CD4-positive, alpha-beta T cell (primary cell): Measurements from ENCODE around the gene STAB1. TPM values are rescaled to one million over a fixed set of nuclear protein-coding genes. Genes with fewer than 3 reads are reported as not detected.
A peak's percentile ranks its signal among the peaks of the same experiment; 100 is the strongest.

ENCODE experiments used
- ATAC-seq: fragments of 200-7000 bp; cut with Tn5 transposase; one replicate; pipeline ENCODE4 v1.10.0; 2022; ENCODE audit warnings: mild to moderate bottlenecking; ENCODE audit not compliant: poor library complexity
- CTCF ChIA-PET: fragments of 350-600 bp; sonication (Branson Sonifier 250); formaldehyde crosslinking; loops from one replicate; lab custom pipeline; 2021; ENCODE audit warnings: antibody characterized with exemption, inconsistent platforms; lab: Charles Lee
- POLR2A ChIA-PET: fragments of 350-600 bp; sonication (Branson Sonifier 250); formaldehyde crosslinking; loops from one replicate; lab custom pipeline; 2021; ENCODE audit warnings: antibody characterized with exemption, inconsistent platforms; lab: Charles Lee
- DNase-seq, 14 experiments: peaks; one replicate each; pipeline ENCODE4 v3.0.0-alpha.2; 2013 to 2020; ENCODE audit warnings: mixed read lengths in 2 of 14
- H3K27ac ChIP-seq, 2 donors: one replicate each; pipeline versions ENCODE4 v1.5.1 to v1.7.0; 2013; ENCODE audit warnings: low read length in 2 of 2, low read depth in 1 of 2, mild to moderate bottlenecking in 1 of 2
- H3K27me3 ChIP-seq, 2 experiments: 1 replicate in 1 of 2; 2 replicates in 1 of 2; pipeline versions ENCODE4 v1.6.1 to v1.7.0; 2013; ENCODE audit warnings: low read length in 2 of 2, control low read depth in 1 of 2, mild to moderate bottlenecking in 1 of 2, moderate library complexity in 1 of 2; ENCODE audit not compliant: insufficient read depth in 2 of 2, control insufficient read depth in 1 of 2
- H3K36me3 ChIP-seq: one replicate; pipeline ENCODE4 v1.6.1; 2013; ENCODE audit warnings: low read length, control low read depth; ENCODE audit not compliant: insufficient read depth
- H3K4me1 ChIP-seq: one replicate; pipeline ENCODE4 v1.6.1; 2013; ENCODE audit warnings: low read length, control low read depth; ENCODE audit not compliant: insufficient read depth
- H3K4me3 ChIP-seq: one replicate; pipeline ENCODE4 v1.5.1; 2013; ENCODE audit warnings: mild to moderate bottlenecking, low read length, moderate library complexity
- H3K9me3 ChIP-seq, 2 experiments: 1 replicate in 1 of 2; 2 replicates in 1 of 2; pipeline versions ENCODE4 v1.6.1 to v1.7.0; 2013; ENCODE audit warnings: low read length in 2 of 2, mild to moderate bottlenecking in 2 of 2, control low read depth in 1 of 2, moderate library complexity in 1 of 2; ENCODE audit not compliant: control insufficient read depth in 1 of 2, insufficient read depth in 1 of 2
- H3K27ac Mint-ChIP-seq: one replicate; pipeline ENCODE4 v1.8.0; 2020; ENCODE audit warnings: mixed read lengths
- H3K27me3 Mint-ChIP-seq: one replicate; pipeline ENCODE4 v1.8.0; 2021; ENCODE audit warnings: mixed read lengths
- H3K36me3 Mint-ChIP-seq: one replicate; pipeline ENCODE4 v1.8.0; 2021; ENCODE audit warnings: low read depth, mixed read lengths
- H3K4me1 Mint-ChIP-seq: one replicate; pipeline ENCODE4 v1.8.0; 2021; ENCODE audit warnings: low read depth, mixed read lengths
- H3K4me3 Mint-ChIP-seq: one replicate; pipeline ENCODE4 v1.8.0; 2020; ENCODE audit warnings: mild to moderate bottlenecking, mixed read lengths
- H3K9me3 Mint-ChIP-seq: one replicate; pipeline ENCODE4 v1.8.0; 2020; ENCODE audit warnings: mixed read lengths
- intact Hi-C, 2 experiments: fragments of 100-400 bp; cut with DNase I in 1 of 2; cut with micrococcal nuclease in 1 of 2; formaldehyde crosslinking; loops; one replicate each; pipeline versions ENCODE4 v1.15.1 to v1.9.0; 2023 to 2025; cut with DNase I, micrococcal nuclease
- total RNA-seq, 174 experiments: library from RNA in 2 of 174; stranded (reverse) in 2 of 174; gene quantifications; one replicate each; pipeline ENCODE4 v1.2.3 and lab custom pipeline; 2021 to 2026
- TF ChIP-seq, protein P1 (sequence below): fragments of 200-600 bp; IDR thresholded peaks from one replicate; pipeline ENCODE4 v1.8.0; 2022; ENCODE audit warnings: antibody characterized with exemption, mild to moderate bottlenecking

Gene STAB1
- total RNA-seq, 2 experiments from 2014 or later: 1.5 to 2.5 TPM

DNA sequence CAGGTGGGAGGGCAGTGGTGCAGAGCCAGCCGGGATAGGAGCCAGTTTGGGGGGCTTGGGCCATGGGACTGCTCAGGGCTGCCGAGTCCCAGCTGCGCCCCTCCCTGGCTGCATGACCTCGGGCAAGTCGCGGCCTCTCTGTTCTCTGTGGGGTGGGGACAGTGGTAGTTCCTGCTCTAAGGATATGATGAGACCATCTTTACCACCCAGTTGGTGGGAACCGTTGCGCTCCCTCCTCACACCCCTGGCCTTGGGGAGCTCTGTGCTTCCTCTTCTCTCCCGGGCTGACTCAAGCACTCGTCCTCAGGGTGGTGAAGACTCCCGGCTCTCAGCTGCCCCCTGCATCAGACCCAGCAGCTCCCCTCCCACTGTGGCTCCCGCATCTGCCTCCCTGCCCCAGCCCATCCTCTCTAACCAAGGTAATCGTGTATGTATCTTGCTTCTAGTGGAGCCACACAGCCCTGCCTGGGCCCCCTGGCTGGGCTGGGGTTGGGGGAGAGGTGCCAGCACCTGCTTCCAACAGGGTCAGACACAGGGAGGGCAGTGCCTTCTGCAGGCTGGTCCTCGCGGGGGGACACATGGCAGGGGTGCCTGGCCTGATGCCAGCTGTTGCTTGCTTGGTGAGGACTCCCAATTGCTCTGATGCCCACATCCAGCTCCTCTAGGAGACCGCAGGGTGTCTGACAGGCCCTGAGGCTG, 15.1 kb upstream of the STAB1 start:
- TF ChIP-seq, protein P1, sequence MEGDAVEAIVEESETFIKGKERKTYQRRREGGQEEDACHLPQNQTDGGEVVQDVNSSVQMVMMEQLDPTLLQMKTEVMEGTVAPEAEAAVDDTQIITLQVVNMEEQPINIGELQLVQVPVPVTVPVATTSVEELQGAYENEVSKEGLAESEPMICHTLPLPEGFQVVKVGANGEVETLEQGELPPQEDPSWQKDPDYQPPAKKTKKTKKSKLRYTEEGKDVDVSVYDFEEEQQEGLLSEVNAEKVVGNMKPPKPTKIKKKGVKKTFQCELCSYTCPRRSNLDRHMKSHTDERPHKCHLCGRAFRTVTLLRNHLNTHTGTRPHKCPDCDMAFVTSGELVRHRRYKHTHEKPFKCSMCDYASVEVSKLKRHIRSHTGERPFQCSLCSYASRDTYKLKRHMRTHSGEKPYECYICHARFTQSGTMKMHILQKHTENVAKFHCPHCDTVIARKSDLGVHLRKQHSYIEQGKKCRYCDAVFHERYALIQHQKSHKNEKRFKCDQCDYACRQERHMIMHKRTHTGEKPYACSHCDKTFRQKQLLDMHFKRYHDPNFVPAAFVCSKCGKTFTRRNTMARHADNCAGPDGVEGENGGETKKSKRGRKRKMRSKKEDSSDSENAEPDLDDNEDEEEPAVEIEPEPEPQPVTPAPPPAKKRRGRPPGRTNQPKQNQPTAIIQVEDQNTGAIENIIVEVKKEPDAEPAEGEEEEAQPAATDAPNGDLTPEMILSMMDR: no peak
- H3K27ac ChIP-seq: no peak overlapping the region
- no peak overlapping the region for H3K27ac Mint-ChIP-seq
- no peak overlapping the region for H3K4me3 Mint-ChIP-seq
- ATAC-seq: no peak
- no peaks in the 10 kb centered on the region for H3K4me1 Mint-ChIP-seq
- no peak for DNase-seq
- no peak overlapping the region for H3K4me3 ChIP-seq
- no peaks in the 10 kb centered on the region for H3K27me3 Mint-ChIP-seq
- H3K9me3 ChIP-seq: no peaks in the 10 kb centered on the region
- peaks cover 95% of the 10 kb centered on the region for H3K36me3 Mint-ChIP-seq
- H3K36me3 ChIP-seq: peaks cover 69% of the 10 kb centered on the region
- no peaks in the 10 kb centered on the region for H3K4me1 ChIP-seq
- H3K9me3 Mint-ChIP-seq: no peaks in the 10 kb centered on the region
- ChIA-PET CTCF (no interaction called here), POLR2A (no interaction called here)
- intact Hi-C loops: no loop called here
- no peaks in the 10 kb centered on the region for H3K27me3 ChIP-seq

DNA sequence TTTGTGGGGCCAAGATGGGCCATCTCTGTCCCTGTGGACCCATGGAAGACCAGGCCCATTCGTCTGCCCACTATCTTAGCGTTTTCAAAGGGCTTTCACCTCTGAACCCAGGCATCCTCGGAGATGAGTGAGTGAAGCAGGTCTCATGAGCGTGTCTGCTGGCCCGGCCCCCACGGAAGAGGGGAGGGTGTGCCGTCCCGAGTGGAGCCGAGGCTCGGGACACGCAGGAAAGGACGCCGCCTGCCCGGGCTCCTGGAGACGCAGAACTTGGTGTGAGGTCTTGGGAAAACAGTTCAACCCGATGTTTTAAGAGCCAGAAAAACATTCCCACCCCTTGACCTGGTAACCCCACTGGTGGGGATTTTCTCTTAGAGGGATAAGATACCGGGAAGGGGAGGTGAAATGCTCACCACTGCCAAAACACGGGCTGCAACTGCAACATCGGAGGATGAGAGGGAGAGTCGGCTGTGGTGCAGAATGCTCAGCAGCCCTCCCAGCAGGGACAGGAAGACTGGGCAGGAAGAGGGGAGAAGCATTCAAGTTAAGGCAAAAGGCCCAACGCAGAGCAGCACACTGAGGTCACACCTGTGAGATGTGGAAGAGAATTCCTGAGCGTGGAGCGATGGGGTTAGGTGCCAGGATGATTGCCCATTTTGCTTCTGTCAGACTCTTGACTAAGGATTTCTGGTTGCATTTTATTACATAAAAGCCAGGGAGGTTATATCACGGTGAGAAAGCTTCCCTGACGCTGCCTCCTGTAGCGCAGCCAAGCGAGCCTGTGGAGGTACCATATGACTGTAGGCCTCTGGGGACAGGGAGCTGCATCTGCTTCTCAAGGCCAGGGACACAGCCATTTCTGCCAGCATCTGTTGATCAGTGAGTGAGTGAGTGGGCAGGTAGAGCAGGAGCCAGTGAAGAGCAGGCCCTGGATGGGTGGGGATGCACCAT, 14.1 kb upstream of the STAB1 start:
- H3K27ac Mint-ChIP-seq: peak overlapping the region; percentile 42
- DNase-seq: no peak

DNA sequence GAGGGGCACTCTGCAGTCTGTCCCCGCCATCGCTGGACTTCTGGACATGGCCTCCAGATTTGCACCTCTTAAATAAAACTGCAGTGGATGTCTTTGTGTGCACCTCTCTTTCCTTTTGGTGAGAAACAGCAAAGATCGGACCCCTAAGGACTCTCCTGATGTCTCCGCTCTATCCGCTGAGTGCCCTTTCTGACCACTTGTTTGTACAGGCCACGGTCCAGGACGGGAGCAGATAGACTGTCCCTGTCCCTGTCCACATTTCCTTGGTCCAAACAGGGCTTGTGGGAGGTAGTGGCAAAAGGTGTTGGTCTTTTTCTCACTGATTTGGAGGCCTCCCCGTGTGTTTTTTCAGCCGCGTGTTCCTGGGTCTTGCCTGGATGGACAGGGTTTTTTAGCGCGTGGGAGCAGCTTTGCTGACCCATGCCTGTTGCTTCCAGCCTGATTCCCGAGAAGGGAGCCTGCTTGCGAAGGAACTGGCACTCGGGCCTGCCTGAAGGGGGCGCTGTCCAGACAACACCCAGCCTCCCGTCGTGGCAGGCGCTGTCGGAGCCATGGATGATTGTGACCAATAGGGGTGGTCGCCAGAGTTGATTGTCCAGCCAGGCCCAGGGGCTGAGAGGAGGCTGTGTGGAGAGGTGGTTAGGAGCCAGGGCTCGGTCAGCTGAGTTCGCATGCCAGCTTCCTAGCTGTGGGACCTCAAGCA, 13.2 kb upstream of the STAB1 start:
- DNase-seq: peak in 4 of 14 experiments; percentile 7 to 45 (median 33)
- ChIA-PET CTCF (interaction anchor here (0.6 kb wide), 1 partner anchor 16 kb away, joined by 4 read pairs; no protein-coding TSS in a partner anchor), POLR2A (no interaction called here)
- H3K4me3 Mint-ChIP-seq: no peak overlapping the region
- H3K36me3 ChIP-seq: peaks cover 61% of the 10 kb centered on the region
- peaks cover 95% of the 10 kb centered on the region for H3K36me3 Mint-ChIP-seq
- H3K4me1 Mint-ChIP-seq: no peaks in the 10 kb centered on the region
- intact Hi-C loops: no loop called here
- H3K4me3 ChIP-seq: no peak overlapping the region
- H3K27me3 ChIP-seq: no peaks in the 10 kb centered on the region
- ATAC-seq: no peak
- no peaks in the 10 kb centered on the region for H3K4me1 ChIP-seq
- H3K9me3 Mint-ChIP-seq: no peaks in the 10 kb centered on the region
- no peak overlapping the region for H3K27ac ChIP-seq
- H3K27me3 Mint-ChIP-seq: no peaks in the 10 kb centered on the region
- H3K9me3 ChIP-seq: no peaks in the 10 kb centered on the region
- TF ChIP-seq, protein P1: peak; percentile 39
- H3K27ac Mint-ChIP-seq: no peak overlapping the region

More for the DNA sequence above, 14.1 kb upstream of the STAB1 start:
- H3K4me3 Mint-ChIP-seq: no peak overlapping the region
- Histone ChIP-seq H3K4me3 (no peak overlapping the region), H3K36me3 (peaks cover 64% of the 10 kb centered on the region), H3K9me3 (no peaks in the 10 kb centered on the region), H3K4me1 (no peaks in the 10 kb centered on the region), H3K27ac (no peak overlapping the region), H3K27me3 (no peaks in the 10 kb centered on the region)
- H3K36me3 Mint-ChIP-seq: peaks cover 96% of the 10 kb centered on the region
- H3K27me3 Mint-ChIP-seq: no peaks in the 10 kb centered on the region
- ChIA-PET POLR2A (no interaction called here), CTCF (no interaction called here)
- TF ChIP-seq, protein P1: no peak
- intact Hi-C loops: no loop called here
- no peaks in the 10 kb centered on the region for H3K4me1 Mint-ChIP-seq
- no peak for ATAC-seq
- no peaks in the 10 kb centered on the region for H3K9me3 Mint-ChIP-seq
